ENCODE results near the gene KLHL10.
A peak's percentile ranks its signal among the peaks of the same experiment; 100 is the strongest.

GRCh38 chr17:41896726-41897125 lies 59.1 kb downstream of the KLHL10 start:
- no peak for TF ChIP-seq EP300 (IDR thresholded peaks at IDR 0.05; ENCODE audit: low read depth in 2 of 2, low read length in 2 of 2)
- no peak for TF ChIP-seq EP300 (CRISPR knock-in tag; IDR thresholded peaks at IDR 0.05; ENCODE audit: borderline replicate concordance)
- peak; percentile 30; the same call in 1 of the 2 replicates for TF ChIP-seq CTCF (CRISPR knock-in tag; IDR thresholded peaks at IDR 0.05)
